ENCODE results near the gene PAQR9.
A peak's percentile ranks its signal among the peaks of the same experiment; 100 is the strongest.

GRCh38 chr3:142962520-142963233, 797 bp downstream of the PAQR9 start:
- peak; percentile 80 for TF ChIP-seq EZH2 (IDR thresholded peaks at IDR 0.05; ENCODE audit: low read length)
- TF ChIP-seq CTCF (optimal IDR thresholded peaks at IDR 0.05 in 1 of 3, IDR thresholded peaks at IDR 0.05 in 1 of 3, conservative IDR thresholded peaks at IDR 0.05 in 1 of 3; ENCODE audit: extremely low read depth in 1 of 3, insufficient read depth in 2 of 3, low read length in 3 of 3), result no peak

Data from keratinocyte (primary cell).